Neural progenitor cell (in vitro differentiated cells): ENCODE data around the gene CNPY4.

Experiments used
- EZH2 ChIP-seq: fragments of 200-600 bp; sonication (generic); IDR thresholded peaks from 2 replicates; pipeline ENCODE4 v1.6.1; 2017; ENCODE audit warnings: antibody characterized with exemption, mild to moderate bottlenecking, moderate library complexity
- EZH2phosphoT487 ChIP-seq: fragments of 200-600 bp; sonication (generic); IDR thresholded peaks from 2 replicates; pipeline ENCODE4 v1.6.1; 2017; ENCODE audit warnings: antibody characterized with exemption
- TF ChIP-seq, protein P1 (sequence below): fragments of 200-600 bp; sonication (generic); IDR thresholded peaks from 2 replicates; pipeline ENCODE4 v1.5.1; 2017; ENCODE audit warnings: antibody characterized with exemption, mild to moderate bottlenecking

DNA sequence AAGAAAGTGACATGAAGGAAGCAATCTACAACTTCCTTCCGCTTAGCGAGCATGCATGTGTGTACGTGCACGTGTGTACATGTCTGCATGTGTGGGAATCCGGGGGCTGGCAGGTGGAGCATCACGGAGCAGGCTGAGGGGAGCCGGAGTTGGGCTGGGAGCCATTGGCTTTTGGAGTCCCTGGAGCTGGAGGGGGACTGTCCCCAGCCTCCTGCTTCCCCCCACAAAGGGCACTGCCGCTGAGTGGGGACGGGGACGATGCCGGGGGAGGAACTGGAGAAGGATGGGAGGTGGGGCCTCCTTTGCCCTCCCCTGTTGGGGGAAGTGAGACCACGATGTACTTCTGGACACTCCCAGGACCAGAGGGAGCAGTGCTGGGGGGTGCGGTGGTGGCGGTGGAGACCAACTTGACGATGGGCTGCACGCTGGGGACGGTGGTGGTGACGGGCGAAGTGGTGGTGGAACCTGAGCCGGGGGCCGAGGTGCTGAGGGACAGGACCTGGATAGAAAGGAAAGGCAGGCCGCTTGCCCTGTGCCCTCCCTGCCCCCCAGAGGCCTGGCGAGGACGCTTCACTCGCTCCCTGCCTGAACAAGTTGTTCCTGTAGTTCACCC is 12.2 kb upstream of the CNPY4 start:
- TF ChIP-seq, protein P1, sequence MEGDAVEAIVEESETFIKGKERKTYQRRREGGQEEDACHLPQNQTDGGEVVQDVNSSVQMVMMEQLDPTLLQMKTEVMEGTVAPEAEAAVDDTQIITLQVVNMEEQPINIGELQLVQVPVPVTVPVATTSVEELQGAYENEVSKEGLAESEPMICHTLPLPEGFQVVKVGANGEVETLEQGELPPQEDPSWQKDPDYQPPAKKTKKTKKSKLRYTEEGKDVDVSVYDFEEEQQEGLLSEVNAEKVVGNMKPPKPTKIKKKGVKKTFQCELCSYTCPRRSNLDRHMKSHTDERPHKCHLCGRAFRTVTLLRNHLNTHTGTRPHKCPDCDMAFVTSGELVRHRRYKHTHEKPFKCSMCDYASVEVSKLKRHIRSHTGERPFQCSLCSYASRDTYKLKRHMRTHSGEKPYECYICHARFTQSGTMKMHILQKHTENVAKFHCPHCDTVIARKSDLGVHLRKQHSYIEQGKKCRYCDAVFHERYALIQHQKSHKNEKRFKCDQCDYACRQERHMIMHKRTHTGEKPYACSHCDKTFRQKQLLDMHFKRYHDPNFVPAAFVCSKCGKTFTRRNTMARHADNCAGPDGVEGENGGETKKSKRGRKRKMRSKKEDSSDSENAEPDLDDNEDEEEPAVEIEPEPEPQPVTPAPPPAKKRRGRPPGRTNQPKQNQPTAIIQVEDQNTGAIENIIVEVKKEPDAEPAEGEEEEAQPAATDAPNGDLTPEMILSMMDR = no peak
- TF ChIP-seq EZH2 = no peak
- TF ChIP-seq EZH2phosphoT487 = no peak
